Measurements from ENCODE around the gene JTB. TPM values are rescaled to one million over a fixed set of nuclear protein-coding genes. Genes with fewer than 3 reads are reported as not detected.

JTB gene
- total RNA-seq, 1 donor = 162 TPM

GRCh38 chr1:153936011-153936802 lies 41.3 kb downstream of the JTB start:
- Histone ChIP-seq H3K9me3 (ENCODE audit: low read depth, low read length) (no peaks in the 10 kb centered on the region), H3K4me2 (ENCODE audit: insufficient read depth, low read length) (no peak overlapping the region), H3K79me2 (ENCODE audit: insufficient read depth, low read length) (no peaks in the 10 kb centered on the region), H3K4me3 (ENCODE audit: insufficient read depth, low read length) (no peak overlapping the region), H3K4me1 (ENCODE audit: insufficient read depth, low read length) (no peaks in the 10 kb centered on the region), H2AFZ (ENCODE audit: low read length) (no peak overlapping the region), H4K20me1 (ENCODE audit: insufficient read depth, low read length) (no peaks in the 10 kb centered on the region), H3K27me3 (ENCODE audit: insufficient read depth, low read length) (no peaks in the 10 kb centered on the region), H3K27ac (ENCODE audit: low read depth, low read length) (no peak overlapping the region), H3K36me3 (ENCODE audit: insufficient read depth, low read length) (peaks cover 52% of the 10 kb centered on the region)
- no peak for TF ChIP-seq CTCF (IDR thresholded peaks at IDR 0.05; ENCODE audit: extremely low read depth, low read depth, low read length)
- peak; percentile 68 for DNase-seq (ENCODE audit: insufficient read length, low spot score, missing footprints)

- TF ChIP-seq CTCF (IDR thresholded peaks at IDR 0.05; ENCODE audit: extremely low read depth, low read depth, low read length) = no peak
- Histone ChIP-seq H3K4me2 (ENCODE audit: insufficient read depth, low read length) (no peak overlapping the region), H3K27ac (ENCODE audit: low read depth, low read length) (no peak overlapping the region), H3K4me1 (ENCODE audit: insufficient read depth, low read length) (no peaks in the 10 kb centered on the region), H3K79me2 (ENCODE audit: insufficient read depth, low read length) (no peaks in the 10 kb centered on the region), H4K20me1 (ENCODE audit: insufficient read depth, low read length) (no peaks in the 10 kb centered on the region), H3K9me3 (ENCODE audit: low read depth, low read length) (no peaks in the 10 kb centered on the region), H3K4me3 (ENCODE audit: insufficient read depth, low read length) (no peak overlapping the region), H3K27me3 (ENCODE audit: insufficient read depth, low read length) (no peaks in the 10 kb centered on the region), H3K36me3 (ENCODE audit: insufficient read depth, low read length) (peaks cover 51% of the 10 kb centered on the region), H2AFZ (ENCODE audit: low read length) (no peak overlapping the region)
- peak; percentile 50 for DNase-seq (ENCODE audit: insufficient read length, low spot score, missing footprints)
Observed at GRCh38 chr1:153934746-153935145, 42.7 kb downstream of the JTB start.

- no peak overlapping the region for H3K27ac ChIP-seq (ENCODE audit: low read depth, low read length)
Observed at GRCh38 chr1:153933955-153934354, 43.5 kb downstream of the JTB start.

More at GRCh38 chr1:153933955-153934354, 43.5 kb downstream of the JTB start:
- Histone ChIP-seq H3K27me3 (ENCODE audit: insufficient read depth, low read length) (no peaks in the 10 kb centered on the region), H3K4me2 (ENCODE audit: insufficient read depth, low read length) (no peak overlapping the region), H3K4me3 (ENCODE audit: insufficient read depth, low read length) (no peak overlapping the region), H3K36me3 (ENCODE audit: insufficient read depth, low read length) (peaks cover 49% of the 10 kb centered on the region), H3K79me2 (ENCODE audit: insufficient read depth, low read length) (no peaks in the 10 kb centered on the region), H3K4me1 (ENCODE audit: insufficient read depth, low read length) (peaks cover 4% of the 10 kb centered on the region), H2AFZ (ENCODE audit: low read length) (no peak overlapping the region), H4K20me1 (ENCODE audit: insufficient read depth, low read length) (no peaks in the 10 kb centered on the region), H3K9me3 (ENCODE audit: low read depth, low read length) (no peaks in the 10 kb centered on the region)
- DNase-seq (ENCODE audit: insufficient read length, low spot score, missing footprints) = peak; percentile 37
- TF ChIP-seq CTCF (IDR thresholded peaks at IDR 0.05; ENCODE audit: extremely low read depth, low read depth, low read length) = no peak
